IMR-90 (cell line): ENCODE measurements around the gene GRIK3. TPM values are rescaled to one million over a fixed set of nuclear protein-coding genes. Genes with fewer than 3 reads are reported as not detected.

Experiments
- ATAC-seq: fragments of 200-7000 bp; cut with Tn5 transposase; 2 replicates; pipeline ENCODE4 v1.9.1; 2020; ENCODE audit warnings: low read depth, mild to moderate bottlenecking, moderate library complexity
- BruUV-seq: library from RNA; stranded (reverse); fragments of 400-500 nt; replicated peaks from 2 replicates; lab custom pipeline; 2021; lab: Mats Ljungman, UMichigan
- CTCF ChIA-PET: fragments of 300-600 bp; formaldehyde crosslinking; extraction: SDS; loops from one replicate; lab custom pipeline; 2021; ENCODE audit warnings: antibody characterized with exemption; lab: Yijun Ruan, JAX
- POLR2A ChIA-PET: fragments of 300-600 bp; sonication (Branson Sonifier 250); formaldehyde crosslinking; loops from one replicate; lab custom pipeline; 2022; ENCODE audit warnings: antibody characterized with exemption; ENCODE audit not compliant: unreplicated experiment; lab: Charles Lee
- DNase-seq: peaks from one replicate; pipeline ENCODE4 v3.0.0; 2013
- H2AFZ ChIP-seq: replicated peaks from 2 replicates; pipeline ENCODE3; 2013; ENCODE audit warnings: low read length, mild to moderate bottlenecking; ENCODE audit not compliant: poor library complexity
- H2AK5ac ChIP-seq: 2 replicates; pipeline ENCODE4 v1.6.1; 2013; ENCODE audit warnings: low read depth, low read length, inconsistent platforms
- H2AK9ac ChIP-seq: replicated peaks from 2 replicates; pipeline ENCODE3; 2013; ENCODE audit warnings: mild to moderate bottlenecking, low read depth, low read length, moderate library complexity; ENCODE audit not compliant: poor library complexity
- H2BK120ac ChIP-seq: 2 replicates; pipeline ENCODE4 v1.6.1; 2013; ENCODE audit warnings: low read depth, low read length, inconsistent platforms
- H2BK15ac ChIP-seq: 3 replicates; pipeline ENCODE4 v1.6.1; 2013; ENCODE audit warnings: low read depth, low read length, inconsistent platforms
- H2BK20ac ChIP-seq: 2 replicates; pipeline ENCODE4 v1.6.1; 2013; ENCODE audit warnings: low read depth, mild to moderate bottlenecking, inconsistent platforms, low read length, moderate library complexity
- H2BK5ac ChIP-seq: 2 replicates; pipeline ENCODE4 v1.6.1; 2013; ENCODE audit warnings: mild to moderate bottlenecking, low read depth, low read length, inconsistent platforms; ENCODE audit not compliant: poor library complexity, severe bottlenecking
- H3K14ac ChIP-seq: replicated peaks from 2 replicates; pipeline ENCODE4 v1.6.1; 2013; ENCODE audit warnings: low read depth, low read length, inconsistent platforms
- H3K18ac ChIP-seq: 2 replicates; pipeline ENCODE4 v1.6.1; 2013; ENCODE audit warnings: low read depth, low read length, control low read depth
- H3K23ac ChIP-seq: 2 replicates; pipeline ENCODE4 v1.6.1; 2013; ENCODE audit warnings: low read depth, low read length, inconsistent platforms
- H3K27ac ChIP-seq: 2 replicates; pipeline ENCODE4 v1.5.1; 2013; ENCODE audit warnings: mild to moderate bottlenecking, control low read depth, low read length; ENCODE audit not compliant: insufficient read depth
- H3K27me3 ChIP-seq: 2 replicates; pipeline ENCODE4 v1.6.1; 2013; ENCODE audit warnings: low read length; ENCODE audit not compliant: control insufficient read depth, insufficient read depth
- H3K36me3 ChIP-seq: 2 replicates; pipeline ENCODE4 v1.6.1; 2013; ENCODE audit warnings: low read length, mixed read lengths; ENCODE audit not compliant: control insufficient read depth, insufficient read depth
- H3K4ac ChIP-seq: 2 replicates; pipeline ENCODE4 v1.6.1; 2013; ENCODE audit warnings: low read depth, low read length, inconsistent platforms
- H3K4me1 ChIP-seq: 2 replicates; pipeline ENCODE4 v1.6.1; 2013; ENCODE audit warnings: low read length, mixed read lengths; ENCODE audit not compliant: control insufficient read depth, insufficient read depth
- H3K4me2 ChIP-seq: 2 replicates; pipeline ENCODE4 v1.6.1; 2013; ENCODE audit warnings: low read depth, mild to moderate bottlenecking, control low read depth, low read length, moderate library complexity
- H3K4me3 ChIP-seq: 2 replicates; pipeline ENCODE4 v1.5.1; 2013; ENCODE audit warnings: low read depth, mild to moderate bottlenecking, control low read depth, low read length, moderate library complexity; ENCODE audit not compliant: insufficient read depth
- H3K56ac ChIP-seq: 2 replicates; pipeline ENCODE4 v1.6.1; 2013; ENCODE audit warnings: low read length, inconsistent platforms; ENCODE audit not compliant: insufficient read depth; ENCODE audit errors: extremely low read depth
- H3K79me1 ChIP-seq, 2 experiments: 2 replicates each; pipeline ENCODE4 v1.6.1; 2013; ENCODE audit warnings: low read length in 2 of 2, inconsistent platforms in 1 of 2, low read depth in 1 of 2
- H3K9ac ChIP-seq: 2 replicates; pipeline ENCODE4 v1.6.1; 2013; ENCODE audit warnings: low read depth, low read length, control low read depth
- H3K9me1 ChIP-seq: 2 replicates; pipeline ENCODE4 v1.6.1; 2013; ENCODE audit warnings: low read length, inconsistent platforms; ENCODE audit not compliant: insufficient read depth
- H3K9me3 ChIP-seq: 2 replicates; pipeline ENCODE4 v1.6.1; 2013; ENCODE audit warnings: low read length; ENCODE audit not compliant: control insufficient read depth, insufficient read depth
- H4K20me1 ChIP-seq: 2 replicates; pipeline ENCODE4 v1.6.1; 2013; ENCODE audit warnings: low read length, inconsistent platforms; ENCODE audit not compliant: insufficient read depth
- H4K5ac ChIP-seq: 2 replicates; pipeline ENCODE4 v1.6.1; 2013; ENCODE audit warnings: mild to moderate bottlenecking, low read depth, low read length, control low read depth
- H4K8ac ChIP-seq, 2 experiments: 2 replicates each; pipeline ENCODE4 v1.6.1; 2013; ENCODE audit warnings: low read depth in 2 of 2, low read length in 2 of 2, control low read depth in 1 of 2, inconsistent platforms in 1 of 2
- H4K91ac ChIP-seq: 2 replicates; pipeline ENCODE4 v1.6.1; 2013; ENCODE audit warnings: low read depth, low read length, inconsistent platforms; ENCODE audit not compliant: insufficient read depth
- CEBPB ChIP-seq: IDR thresholded peaks from 2 replicates; pipeline ENCODE4 v1.6.1; 2012; ENCODE audit warnings: low read depth, low read length, improper control_type of control experiment
- FOS ChIP-seq: fragments of 150-350 bp; IDR thresholded peaks from 2 replicates; pipeline ENCODE4 v1.6.1; 2016; ENCODE audit warnings: low read depth, low read length
- NFE2L2 ChIP-seq: fragments of 150-350 bp; IDR thresholded peaks from 2 replicates; pipeline ENCODE4 v1.6.1; 2016; ENCODE audit warnings: low read depth, mild to moderate bottlenecking, low read length
- RFX5 ChIP-seq: IDR thresholded peaks from 2 replicates; pipeline ENCODE4 v1.8.0; 2012; ENCODE audit warnings: low read depth, mild to moderate bottlenecking, low read length, moderate library complexity
- SMC3 ChIP-seq: fragments of 150-350 bp; IDR thresholded peaks from 2 replicates; pipeline ENCODE4 v1.6.1; 2016; ENCODE audit warnings: low read depth, mild to moderate bottlenecking, antibody characterized with exemption, low read length, moderate library complexity
- WGBS, 2 experiments: methylation state at CpG; one replicate each; pipeline versions ENCODE4 v1.1.5 to v1.1.7; 2013; ENCODE audit warnings: missing lambda C conversion rate in 2 of 2; ENCODE audit not compliant: insufficient read length in 1 of 2; ENCODE audit errors: extremely low coverage in 2 of 2; 5-methylcytosine and 5-hydroxymethylcytosine counted together
- dilution Hi-C: fragments of 300-500 bp; cut with HindIII; formaldehyde crosslinking; loops from one replicate; pipeline ENCODE4 v1.14.3; 2018; ENCODE audit warnings: low sequenced_read_pairs; ENCODE audit not compliant: unreplicated experiment
- in situ Hi-C: fragments of 300-500 bp; cut with MboI; formaldehyde crosslinking; loops from 3 replicates; pipeline ENCODE4 v1.14.3; 2019; ENCODE audit warnings: low sequenced_read_pairs, inconsistent platforms, mixed read lengths
- intact Hi-C: fragments of 100-400 bp; cut with micrococcal nuclease; formaldehyde crosslinking; loops from 2 replicates; pipeline ENCODE4 v1.10.0; 2022
- polyA plus RNA-seq, 3 experiments: library from polyadenylated mRNA; depleted of rRNA; stranded (reverse); fragments of >200 nt; gene quantifications; 2 replicates each; pipeline ENCODE4 v1.2.3, GENCODE V29; 2012; ENCODE audit warnings: low replicate concordance in 1 of 3
- total RNA-seq: library from RNA; depleted of rRNA; stranded (reverse); fragments of >200 nt; gene quantifications from 2 replicates; pipeline ENCODE4 v1.2.3, GENCODE V29; 2012
- TF ChIP-seq, protein P1 (sequence below): conservative IDR thresholded peaks from 2 replicates; pipeline ENCODE4 v1.5.1; 2012; ENCODE audit warnings: mild to moderate bottlenecking, low read depth, low read length, improper control_type of control experiment

GRIK3 gene
- total and polyA plus RNA-seq, 2 of the 4 experiments (the other 2 are of a cell fraction), result not detected

DNA sequence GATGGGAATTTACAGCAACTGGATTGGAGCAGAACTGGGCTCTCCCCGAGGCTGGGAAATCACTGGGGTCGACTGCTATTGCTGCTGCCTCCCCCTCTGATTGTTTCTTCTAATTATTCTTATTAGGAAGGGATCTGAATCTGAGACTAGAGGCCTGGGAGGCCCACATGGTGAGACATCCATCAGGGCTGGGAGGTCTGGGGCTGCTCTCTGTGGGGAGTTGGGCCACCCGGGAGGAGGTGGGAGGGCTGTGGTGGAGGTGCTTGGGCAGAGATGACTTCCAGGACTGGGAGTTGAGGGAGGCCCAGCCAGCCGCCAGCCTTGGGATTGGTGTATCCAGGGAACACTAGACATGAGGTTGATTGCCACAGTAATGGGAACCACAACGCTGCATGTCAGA, 247.9 kb downstream of the GRIK3 start:
- Histone ChIP-seq H3K4me3 (no peak overlapping the region), H3K56ac (no peak overlapping the region), H3K9me1 (no peaks in the 10 kb centered on the region), H3K36me3 (no peaks in the 10 kb centered on the region), H3K4me2 (no peak overlapping the region), H2AK5ac (no peak overlapping the region), H4K91ac (no peak overlapping the region), H3K4me1 (no peaks in the 10 kb centered on the region), H4K20me1 (no peaks in the 10 kb centered on the region; the same call in 1 of the 2 replicates), H2AK9ac (no peak overlapping the region), H3K79me1 (no peaks in the 10 kb centered on the region), H2BK15ac (no peak overlapping the region), H3K27me3 (no peaks in the 10 kb centered on the region), H3K23ac (no peak overlapping the region), H3K9ac (no peak overlapping the region), H2BK5ac (no peak overlapping the region), H2AFZ (no peak overlapping the region), H2BK20ac (no peak overlapping the region), H4K5ac (no peak overlapping the region), H2BK120ac (no peak overlapping the region), H3K27ac (no peak overlapping the region), H4K8ac (no peak overlapping the region), H3K18ac (no peak overlapping the region), H3K9me3 (no peaks in the 10 kb centered on the region), H3K4ac (no peak overlapping the region), H3K14ac (no peak overlapping the region)
- intact Hi-C loops, result no loop called here
- dilution Hi-C loops, result no loop called here
- DNase-seq (no peak), ATAC-seq (no peak)
- TF ChIP-seq FOS, result no peak
- TF ChIP-seq, protein P1, sequence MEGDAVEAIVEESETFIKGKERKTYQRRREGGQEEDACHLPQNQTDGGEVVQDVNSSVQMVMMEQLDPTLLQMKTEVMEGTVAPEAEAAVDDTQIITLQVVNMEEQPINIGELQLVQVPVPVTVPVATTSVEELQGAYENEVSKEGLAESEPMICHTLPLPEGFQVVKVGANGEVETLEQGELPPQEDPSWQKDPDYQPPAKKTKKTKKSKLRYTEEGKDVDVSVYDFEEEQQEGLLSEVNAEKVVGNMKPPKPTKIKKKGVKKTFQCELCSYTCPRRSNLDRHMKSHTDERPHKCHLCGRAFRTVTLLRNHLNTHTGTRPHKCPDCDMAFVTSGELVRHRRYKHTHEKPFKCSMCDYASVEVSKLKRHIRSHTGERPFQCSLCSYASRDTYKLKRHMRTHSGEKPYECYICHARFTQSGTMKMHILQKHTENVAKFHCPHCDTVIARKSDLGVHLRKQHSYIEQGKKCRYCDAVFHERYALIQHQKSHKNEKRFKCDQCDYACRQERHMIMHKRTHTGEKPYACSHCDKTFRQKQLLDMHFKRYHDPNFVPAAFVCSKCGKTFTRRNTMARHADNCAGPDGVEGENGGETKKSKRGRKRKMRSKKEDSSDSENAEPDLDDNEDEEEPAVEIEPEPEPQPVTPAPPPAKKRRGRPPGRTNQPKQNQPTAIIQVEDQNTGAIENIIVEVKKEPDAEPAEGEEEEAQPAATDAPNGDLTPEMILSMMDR, result no peak
- TF ChIP-seq NFE2L2, result no peak
- TF ChIP-seq SMC3, result no peak
- no peak for TF ChIP-seq CEBPB
- no peak for TF ChIP-seq RFX5
- WGBS, 2 experiments, result no CpG with 5 or more reads among the region's 5 CpGs
- ChIA-PET POLR2A (no interaction called here), CTCF (no interaction called here)
- in situ Hi-C loops, result no loop called here
- no TSS peak for BruUV-seq
